OCI-LY1 (cell line): Measurements from ENCODE around the gene GLI2.

Source experiments
- H2AFZ ChIP-seq: fragments of 200-600 bp; sonication (generic), shearing (Covaris generic); 2 replicates; pipeline ENCODE4 v1.6.0; 2014; ENCODE audit warnings: antibody characterized with exemption, mild to moderate bottlenecking, low read length
- H3F3A ChIP-seq: fragments of 200-600 bp; sonication (generic), shearing (Covaris generic); 2 replicates; pipeline ENCODE4 v1.6.0; 2014; ENCODE audit warnings: mild to moderate bottlenecking, antibody characterized with exemption, low read length, moderate library complexity; ENCODE audit not compliant: insufficient read depth
- H3K27ac ChIP-seq: fragments of 200-600 bp; sonication (generic); 2 replicates; pipeline ENCODE4 v1.5.1; 2014; ENCODE audit warnings: low read length, mixed run types, mild to moderate bottlenecking, low read depth; ENCODE audit not compliant: poor library complexity, severe bottlenecking
- H3K27me3 ChIP-seq: fragments of 200-600 bp; sonication (generic); 2 replicates; pipeline ENCODE4 v1.6.0; 2014; ENCODE audit warnings: antibody characterized with exemption, mild to moderate bottlenecking, low read length, moderate library complexity; ENCODE audit not compliant: insufficient read depth
- H3K36me3 ChIP-seq: fragments of 200-600 bp; sonication (generic); 2 replicates; pipeline ENCODE4 v1.6.1; 2014; ENCODE audit warnings: mild to moderate bottlenecking, antibody characterized with exemption, low read length, moderate library complexity, mixed read lengths; ENCODE audit not compliant: insufficient read depth
- H3K4me1 ChIP-seq: fragments of 200-600 bp; sonication (generic); 2 replicates; pipeline ENCODE4 v1.5.1; 2014; ENCODE audit warnings: mild to moderate bottlenecking, low read length, moderate library complexity; ENCODE audit not compliant: insufficient read depth, severe bottlenecking
- H3K4me2 ChIP-seq: fragments of 200-600 bp; sonication (generic), shearing (Covaris generic); 2 replicates; pipeline ENCODE4 v1.6.1; 2014; ENCODE audit warnings: low read length
- H3K4me3 ChIP-seq: fragments of 200-600 bp; sonication (generic); 2 replicates; pipeline ENCODE4 v1.5.1; 2014; ENCODE audit warnings: low read length, low read depth, mild to moderate bottlenecking, mixed read lengths; ENCODE audit not compliant: poor library complexity, severe bottlenecking
- H3K79me2 ChIP-seq: fragments of 200-600 bp; shearing (Covaris generic); 2 replicates; pipeline ENCODE4 v1.6.1; 2016; ENCODE audit warnings: mixed run types, low read length, mixed read lengths; ENCODE audit not compliant: insufficient read depth
- H3K9ac ChIP-seq: fragments of 200-600 bp; sonication (generic), shearing (Covaris generic); 2 replicates; pipeline ENCODE4 v1.6.1; 2014; ENCODE audit warnings: mild to moderate bottlenecking, low read length, mixed read lengths
- H3K9me2 ChIP-seq: fragments of 200-600 bp; sonication (generic), shearing (Covaris generic); 2 replicates; pipeline ENCODE4 v1.6.1; 2014; ENCODE audit warnings: low read depth, mild to moderate bottlenecking, low read length, mixed read lengths
- H3K9me3 ChIP-seq: fragments of 200-600 bp; shearing (Covaris generic); 2 replicates; pipeline ENCODE4 v1.6.1; 2014; ENCODE audit warnings: low read length, mixed read lengths
- H4K20me1 ChIP-seq: fragments of 200-600 bp; sonication (generic), shearing (Covaris generic); 2 replicates; pipeline ENCODE4 v1.6.0; 2016; ENCODE audit warnings: mild to moderate bottlenecking, low read length; ENCODE audit not compliant: insufficient read depth
- EZH2 ChIP-seq: fragments of 200-600 bp; sonication (generic), shearing (Covaris generic); IDR thresholded peaks from 2 replicates; pipeline ENCODE4 v1.8.0; 2017; ENCODE audit warnings: borderline replicate concordance, mixed run types, mild to moderate bottlenecking, antibody characterized with exemption, low read length, moderate library complexity, mixed read lengths
- TF ChIP-seq, protein P1 (sequence below): fragments of 200-600 bp; sonication (generic), shearing (Covaris generic); IDR thresholded peaks from 2 replicates; pipeline ENCODE4 v1.5.1; 2017; ENCODE audit warnings: mild to moderate bottlenecking, antibody characterized with exemption, low read length, moderate library complexity, mixed read lengths

Gene GLI2

DNA sequence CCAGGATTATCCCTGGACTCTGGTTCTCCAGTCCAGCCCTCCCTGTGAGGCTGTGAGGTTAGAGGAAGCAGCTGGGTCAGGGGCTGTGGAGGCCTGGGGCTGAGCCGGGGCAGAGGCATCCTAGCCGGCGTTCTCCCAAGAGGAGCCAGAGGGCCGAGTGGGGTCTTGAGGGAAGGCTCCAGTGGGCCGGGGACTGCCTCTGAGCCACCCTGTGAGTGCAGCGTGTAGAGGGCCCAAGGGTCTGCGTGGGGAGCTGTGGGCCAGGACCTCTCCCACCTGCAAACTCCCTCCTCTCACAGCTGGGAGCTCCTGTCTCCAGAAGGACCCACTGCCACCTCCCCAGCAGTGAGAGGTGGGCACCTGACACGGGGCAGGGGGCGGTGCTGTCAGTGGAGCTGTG is 41.0 kb downstream of the GLI2 start:
- no peak for TF ChIP-seq EZH2
- TF ChIP-seq, protein P1, sequence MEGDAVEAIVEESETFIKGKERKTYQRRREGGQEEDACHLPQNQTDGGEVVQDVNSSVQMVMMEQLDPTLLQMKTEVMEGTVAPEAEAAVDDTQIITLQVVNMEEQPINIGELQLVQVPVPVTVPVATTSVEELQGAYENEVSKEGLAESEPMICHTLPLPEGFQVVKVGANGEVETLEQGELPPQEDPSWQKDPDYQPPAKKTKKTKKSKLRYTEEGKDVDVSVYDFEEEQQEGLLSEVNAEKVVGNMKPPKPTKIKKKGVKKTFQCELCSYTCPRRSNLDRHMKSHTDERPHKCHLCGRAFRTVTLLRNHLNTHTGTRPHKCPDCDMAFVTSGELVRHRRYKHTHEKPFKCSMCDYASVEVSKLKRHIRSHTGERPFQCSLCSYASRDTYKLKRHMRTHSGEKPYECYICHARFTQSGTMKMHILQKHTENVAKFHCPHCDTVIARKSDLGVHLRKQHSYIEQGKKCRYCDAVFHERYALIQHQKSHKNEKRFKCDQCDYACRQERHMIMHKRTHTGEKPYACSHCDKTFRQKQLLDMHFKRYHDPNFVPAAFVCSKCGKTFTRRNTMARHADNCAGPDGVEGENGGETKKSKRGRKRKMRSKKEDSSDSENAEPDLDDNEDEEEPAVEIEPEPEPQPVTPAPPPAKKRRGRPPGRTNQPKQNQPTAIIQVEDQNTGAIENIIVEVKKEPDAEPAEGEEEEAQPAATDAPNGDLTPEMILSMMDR = no peak
- no peaks in the 10 kb centered on the region for H3K36me3 ChIP-seq
- H3K79me2 ChIP-seq = no peaks in the 10 kb centered on the region
- H3K4me2 ChIP-seq = no peak overlapping the region
- H3K9me3 ChIP-seq = no peaks in the 10 kb centered on the region
- H3K27ac ChIP-seq = no peak overlapping the region
- H3K9ac ChIP-seq = no peak overlapping the region
- H2AFZ ChIP-seq = no peak overlapping the region
- H3F3A ChIP-seq = no peaks in the 10 kb centered on the region
- H3K4me3 ChIP-seq = no peak overlapping the region
- no peaks in the 10 kb centered on the region for H3K4me1 ChIP-seq
- no peaks in the 10 kb centered on the region for H3K27me3 ChIP-seq
- H4K20me1 ChIP-seq = no peaks in the 10 kb centered on the region
- no peaks in the 10 kb centered on the region for H3K9me2 ChIP-seq

DNA sequence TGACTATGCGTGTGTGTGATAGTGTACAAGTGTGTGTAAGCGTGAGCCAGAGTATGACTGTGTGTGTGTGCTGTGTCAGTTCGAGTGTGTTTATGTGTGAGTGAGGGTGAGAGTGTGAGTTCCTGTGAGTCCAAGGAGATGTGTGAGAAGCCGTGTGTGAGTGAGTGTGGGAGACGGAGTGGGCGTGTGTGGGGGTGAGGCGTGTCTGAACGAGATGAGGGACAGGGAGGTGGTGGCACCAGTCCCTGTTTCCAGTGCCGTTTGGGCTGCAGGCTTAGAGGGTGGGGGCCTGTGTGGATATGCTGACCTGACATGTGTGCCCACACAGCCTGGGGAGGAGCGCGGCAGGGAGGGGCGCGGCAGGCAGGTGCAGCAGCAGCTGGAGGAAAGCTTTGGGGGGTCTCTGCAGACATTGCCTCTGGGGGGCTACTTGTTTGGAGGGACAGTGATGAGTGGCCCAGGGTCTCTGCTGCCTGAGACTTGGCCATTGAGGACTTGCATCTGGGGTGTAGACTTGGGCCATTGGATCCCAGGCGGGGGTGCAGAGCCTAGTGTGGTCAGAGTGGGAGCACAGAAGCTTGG is 41.6 kb downstream of the GLI2 start:
- Histone ChIP-seq H3F3A (no peaks in the 10 kb centered on the region), H3K4me2 (no peak overlapping the region), H3K9ac (no peak overlapping the region), H2AFZ (no peak overlapping the region), H3K79me2 (no peaks in the 10 kb centered on the region), H3K9me2 (no peaks in the 10 kb centered on the region), H3K27ac (no peak overlapping the region), H4K20me1 (no peaks in the 10 kb centered on the region), H3K4me3 (no peak overlapping the region), H3K36me3 (no peaks in the 10 kb centered on the region), H3K27me3 (no peaks in the 10 kb centered on the region), H3K9me3 (no peaks in the 10 kb centered on the region), H3K4me1 (no peaks in the 10 kb centered on the region)
- TF ChIP-seq, protein P1 = no peak
- TF ChIP-seq EZH2 = no peak

DNA sequence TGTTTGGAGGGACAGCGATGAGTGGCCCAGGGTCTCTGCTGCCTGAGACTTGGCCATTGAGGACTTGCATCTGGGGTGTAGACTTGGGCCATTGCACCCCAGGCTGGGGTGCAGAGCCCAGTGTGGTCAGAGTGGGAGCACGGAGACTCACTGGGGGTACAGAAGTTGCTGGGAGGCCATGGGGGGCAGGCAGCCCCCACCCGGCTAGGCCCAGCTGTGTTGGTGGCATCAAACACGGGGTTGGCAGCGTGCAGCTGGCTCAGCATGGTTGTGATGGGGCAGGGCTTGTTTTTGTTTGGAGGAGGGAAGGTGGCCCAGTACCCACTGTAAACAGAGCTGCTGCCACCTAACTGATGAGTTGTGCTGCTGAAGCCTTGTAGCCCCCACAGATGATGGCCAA is 42.1 kb downstream of the GLI2 start:
- Histone ChIP-seq H3K4me2 (no peak overlapping the region), H3K9me2 (no peaks in the 10 kb centered on the region), H4K20me1 (no peaks in the 10 kb centered on the region), H3K9me3 (no peaks in the 10 kb centered on the region), H3K79me2 (no peaks in the 10 kb centered on the region), H3K4me3 (no peak overlapping the region), H3F3A (no peaks in the 10 kb centered on the region), H3K27me3 (no peaks in the 10 kb centered on the region), H3K27ac (no peak overlapping the region), H3K4me1 (no peaks in the 10 kb centered on the region), H3K9ac (no peak overlapping the region), H2AFZ (no peak overlapping the region), H3K36me3 (no peaks in the 10 kb centered on the region)
- TF ChIP-seq EZH2 = no peak
- TF ChIP-seq, protein P1 = no peak
